HK-2 (cell line): Measurements from ENCODE around the gene MAGEB1.

Experiments used
- DNase-seq: peaks from one replicate; pipeline ENCODE4 v3.0.0-alpha.2; 2018; ENCODE audit not compliant: unreplicated experiment

MAGEB1 gene

GRCh38 chrX:30296408-30297254 is 49.7 kb downstream of the MAGEB1 start:
- DNase-seq = no peak

GRCh38 chrX:30301208-30301607 is 54.3 kb downstream of the MAGEB1 start:
- DNase-seq = no peak
